NCI-H526 treated with DMSO at 0.1 percent for 48 hours (cell line): ENCODE data around the gene MAMDC4.
"Not testable (repeated sequence)": the region's sequence is repeated elsewhere in the genome, so short reads cannot be mapped to it uniquely, and the experiment has no call there.

Source experiments
- DNase-seq: peaks from one replicate; lab custom pipeline; 2025; lab: John Stamatoyannopoulos, UW

Gene MAMDC4

DNA sequence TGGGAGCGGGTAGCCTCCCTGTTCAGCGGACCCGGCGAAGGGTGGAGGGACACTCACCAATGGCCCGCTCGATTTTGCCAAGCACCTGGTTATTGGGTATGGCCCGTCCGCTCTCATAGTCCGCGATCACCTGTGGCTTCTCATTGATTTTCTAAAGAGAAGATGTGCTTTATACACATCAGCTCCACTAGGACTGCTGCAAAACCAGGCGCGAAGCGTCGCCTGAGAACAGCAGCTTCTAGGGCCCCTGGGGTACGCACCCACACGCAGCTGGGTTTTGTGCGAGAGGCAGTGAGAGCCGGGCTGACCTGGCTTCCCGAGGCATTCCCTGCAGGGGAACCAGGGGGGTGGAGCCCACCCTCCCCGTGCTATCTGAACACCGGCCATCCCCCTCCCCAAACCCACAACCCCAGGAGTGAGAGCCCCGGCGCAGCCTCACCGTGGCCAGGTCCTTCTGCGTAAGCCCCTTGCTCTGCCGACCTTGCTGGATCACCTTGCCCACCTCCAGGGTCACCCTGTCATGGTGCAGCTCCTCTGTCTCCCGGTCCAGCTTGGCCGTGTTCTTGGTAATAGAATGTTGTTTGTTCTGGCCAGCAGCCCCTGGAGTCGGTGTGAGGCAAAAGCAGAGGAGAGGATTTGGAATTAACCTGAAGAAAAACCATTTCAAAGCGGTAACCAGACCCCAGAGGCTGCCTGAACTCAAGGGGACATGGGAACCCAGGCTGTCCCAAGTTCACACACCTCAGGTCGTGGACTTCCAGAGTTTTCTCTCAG, 10.9 kb downstream of the MAMDC4 start:
- DNase-seq, result no peak

DNA sequence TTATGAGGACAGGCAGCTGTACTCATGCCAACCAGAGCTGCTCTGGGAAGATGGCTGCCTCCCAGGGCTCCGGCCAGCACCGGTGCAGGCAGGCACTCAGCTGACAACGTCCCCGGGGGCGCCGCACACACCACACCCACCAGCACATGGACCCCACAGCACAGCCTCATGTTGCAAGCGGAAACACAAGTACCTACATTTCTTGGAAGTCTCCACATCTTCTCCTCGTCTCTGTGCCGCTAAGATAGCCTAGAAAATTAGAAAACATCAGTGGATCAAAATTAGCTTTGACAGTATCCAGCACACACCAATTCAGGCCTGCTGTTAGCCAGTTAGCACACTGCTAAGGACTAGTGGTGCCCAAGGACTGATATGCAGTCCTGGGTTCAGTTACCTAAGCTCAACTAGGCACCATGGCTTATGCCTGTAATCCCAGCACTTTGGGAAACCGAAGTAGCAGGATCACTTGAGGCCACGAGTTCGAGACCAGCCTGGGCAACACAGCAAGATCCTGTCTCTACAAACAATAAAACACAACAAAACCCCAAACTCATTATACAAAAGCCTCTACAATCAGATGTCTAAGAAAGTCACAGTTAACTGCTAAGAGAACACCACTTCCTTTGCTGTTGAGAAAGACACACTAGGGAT, 11.6 kb downstream of the MAMDC4 start:
- DNase-seq, result no peak

DNA sequence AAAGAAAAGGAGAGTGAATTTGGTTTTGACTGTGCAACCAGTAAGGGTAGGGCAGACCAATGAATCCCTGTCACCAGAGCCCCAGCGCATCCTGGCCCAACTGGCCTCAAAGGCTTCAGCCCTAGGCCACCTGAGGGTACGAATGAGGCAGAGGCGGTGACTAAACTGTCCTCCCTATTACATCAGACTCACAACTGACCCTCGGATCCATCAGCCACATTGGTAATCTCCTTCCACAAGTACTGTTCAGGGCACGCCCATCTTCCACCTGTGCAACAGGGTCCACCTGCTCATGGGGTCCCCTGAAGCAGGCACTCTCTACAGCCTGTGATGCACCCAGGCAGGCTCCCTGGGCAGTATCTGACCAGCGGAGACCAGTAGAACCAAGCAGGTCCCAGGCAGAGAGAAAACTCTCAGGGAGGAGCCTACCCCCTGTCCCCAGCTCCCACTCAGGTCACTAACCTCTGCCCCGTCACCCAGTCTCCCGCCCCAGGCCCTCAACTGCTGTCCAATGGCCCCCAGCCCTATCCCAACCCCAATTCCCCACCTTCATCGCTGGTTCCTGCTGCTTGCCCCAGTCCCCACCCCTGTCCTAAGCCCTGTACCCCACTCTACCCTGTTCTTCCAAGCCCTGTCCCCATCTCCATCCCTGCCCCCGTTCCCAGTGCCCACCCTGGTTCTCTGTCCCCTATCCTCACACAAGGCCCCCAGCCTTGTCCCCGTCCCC, 13.1 kb downstream of the MAMDC4 start:
- no peak for DNase-seq

DNA sequence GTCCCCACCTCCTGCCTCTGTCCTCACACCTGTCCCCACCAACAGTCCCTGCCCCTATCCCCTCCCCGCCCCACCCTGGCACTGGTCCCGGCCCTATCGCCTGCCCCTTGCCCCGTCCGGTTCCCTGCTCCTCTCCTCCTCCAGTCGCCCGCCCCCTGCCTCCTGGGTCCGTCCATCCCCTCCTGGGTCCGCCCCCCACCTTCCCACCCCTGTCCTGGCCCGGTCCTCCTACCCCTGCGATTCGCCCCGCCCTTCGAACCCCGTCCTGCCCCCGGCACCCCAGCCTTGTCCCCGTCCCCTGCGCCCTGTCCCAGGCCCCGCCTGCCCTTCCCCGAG, 13.6 kb downstream of the MAMDC4 start:
- DNase-seq, result no peak

DNA sequence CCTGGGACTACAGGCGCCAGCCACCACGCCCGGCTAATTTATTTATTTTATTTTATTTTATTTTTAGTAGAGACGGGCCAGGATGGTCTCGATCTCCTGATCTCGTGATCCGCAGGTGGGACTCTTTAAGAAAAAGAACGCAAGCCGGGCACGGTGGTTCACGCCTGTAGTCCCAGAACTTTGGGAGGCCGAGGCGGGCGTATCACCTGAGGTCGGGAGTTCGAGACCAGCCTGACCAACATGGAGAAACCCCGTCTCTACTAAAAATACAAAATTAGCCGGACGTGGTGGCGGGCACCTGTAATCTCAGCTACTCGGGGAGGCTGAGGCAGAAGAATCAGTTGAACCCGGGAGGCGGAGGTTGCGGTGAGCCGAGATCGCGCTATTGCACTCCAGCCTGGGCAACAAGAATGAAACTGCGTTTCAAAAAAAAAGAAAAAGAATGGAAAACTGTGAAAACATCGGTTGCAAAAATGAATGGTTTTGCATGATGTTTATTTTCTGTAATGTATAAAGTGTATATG, 14.8 kb downstream of the MAMDC4 start:
- not testable (repeated sequence) for DNase-seq

DNA sequence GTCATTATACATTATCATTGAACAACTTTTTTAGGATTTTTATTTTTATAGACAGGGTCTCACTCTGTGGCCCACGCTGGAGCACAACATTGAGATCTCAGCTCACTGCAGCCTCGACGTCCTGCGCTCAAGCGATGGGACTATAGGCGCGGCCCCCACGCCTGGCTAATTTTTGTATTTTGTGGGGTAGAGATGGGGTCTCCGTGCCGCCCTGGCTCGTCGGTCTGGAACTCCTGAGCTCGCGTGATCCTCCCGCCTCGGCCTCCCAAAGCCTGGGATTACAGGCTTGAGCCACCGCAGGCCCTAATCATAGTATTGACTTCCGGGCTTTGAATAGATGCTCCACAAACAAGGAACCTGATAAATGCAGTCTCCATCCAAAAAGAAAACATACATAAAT, 15.3 kb downstream of the MAMDC4 start:
- no peak for DNase-seq

DNA sequence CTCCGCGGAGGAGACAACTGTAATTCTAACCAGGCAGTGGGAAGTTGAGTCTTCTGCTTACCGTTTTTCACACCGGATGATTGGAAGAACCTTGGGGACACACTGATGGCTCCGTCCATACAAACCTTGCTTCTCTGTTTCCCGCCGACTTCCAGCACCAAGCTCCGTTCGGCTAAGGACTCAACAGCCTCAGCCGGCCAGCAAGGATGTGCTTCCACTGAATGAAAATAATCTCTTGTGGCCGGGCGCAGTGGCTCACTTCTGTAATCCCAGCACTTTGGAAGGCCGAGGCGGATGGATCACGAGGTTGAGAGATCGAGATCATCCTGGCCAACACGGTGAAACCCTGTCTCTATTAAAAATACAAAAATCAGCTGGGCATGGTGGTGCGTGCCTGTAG, 15.8 kb downstream of the MAMDC4 start:
- DNase-seq, result no peak

DNA sequence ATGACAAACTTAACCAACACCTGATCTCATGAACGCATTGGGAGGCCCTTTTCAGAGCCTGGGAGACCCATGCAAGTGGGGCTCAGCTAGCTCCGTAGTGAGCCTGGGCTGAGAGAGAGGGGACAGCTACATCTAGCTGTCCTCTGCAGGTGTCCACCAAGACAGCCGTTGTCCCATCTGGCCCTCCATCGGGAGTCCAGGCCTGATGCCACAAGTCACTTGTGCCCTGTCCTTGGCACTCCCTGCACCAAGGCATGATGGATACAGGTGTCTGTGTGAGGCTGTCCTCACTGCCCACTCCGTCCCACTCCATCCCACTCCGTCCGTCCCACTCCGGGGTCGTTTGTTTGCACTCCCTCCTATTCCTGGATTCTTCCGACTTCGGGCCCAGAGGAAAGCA, 16.5 kb downstream of the MAMDC4 start:
- no peak for DNase-seq

DNA sequence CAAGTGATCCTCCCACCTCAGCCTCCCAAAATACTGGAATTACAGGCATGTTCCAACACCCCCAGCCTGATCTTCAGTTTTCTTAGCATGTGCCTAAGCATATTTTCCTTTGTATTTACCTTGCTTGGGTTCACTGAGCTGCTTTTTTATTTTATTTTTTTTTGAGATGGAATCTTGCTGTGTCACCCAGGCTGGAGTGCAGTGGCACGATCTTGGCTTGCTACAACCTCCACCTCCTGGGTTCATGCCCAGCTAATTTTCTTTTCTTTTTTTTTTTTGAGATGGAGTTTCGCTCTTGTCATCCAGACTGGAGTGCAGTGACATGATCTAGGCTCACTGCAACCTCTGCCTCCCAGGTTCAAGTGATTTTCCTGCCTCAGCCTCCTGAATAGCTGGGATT, 17.5 kb downstream of the MAMDC4 start:
- not testable (repeated sequence) for DNase-seq

DNA sequence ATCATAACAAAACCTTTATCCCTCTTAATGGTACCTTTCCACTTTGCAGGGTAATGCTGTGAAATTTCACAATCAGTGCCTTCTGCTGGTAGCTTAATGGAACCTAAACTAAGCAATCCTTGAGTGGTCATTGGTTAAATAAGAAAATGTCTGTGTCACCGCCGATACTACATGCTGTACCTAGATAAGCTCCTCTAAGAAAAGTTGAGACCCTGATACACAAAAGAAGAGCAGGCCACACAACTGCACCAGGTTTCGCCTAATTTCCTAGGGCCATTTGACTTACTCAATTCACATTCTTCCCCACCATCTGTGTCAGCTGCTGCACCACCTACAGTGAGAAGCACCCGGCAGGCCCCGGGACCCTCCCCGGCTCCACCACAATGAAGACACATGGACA, 23.0 kb downstream of the MAMDC4 start:
- no peak for DNase-seq

DNA sequence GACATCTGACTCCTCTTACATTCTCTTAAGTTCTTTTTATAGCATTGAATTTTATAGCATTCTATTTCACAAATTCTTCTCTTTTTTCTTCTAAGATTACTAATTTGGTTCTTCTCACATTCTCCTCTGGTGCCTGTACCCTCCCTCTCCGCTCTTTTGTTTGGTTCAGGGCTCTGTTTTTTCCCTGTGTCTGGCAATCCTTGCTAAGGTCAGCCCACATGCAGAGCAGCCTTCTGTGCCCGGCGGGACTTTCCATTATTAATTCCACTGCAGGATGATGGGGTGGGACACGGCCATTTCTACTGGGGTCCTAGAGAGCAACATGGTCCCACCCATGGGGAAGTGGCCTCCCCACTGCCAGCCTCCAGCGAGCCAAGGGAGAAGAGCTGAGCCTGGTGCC, 24.3 kb downstream of the MAMDC4 start:
- no peak for DNase-seq

DNA sequence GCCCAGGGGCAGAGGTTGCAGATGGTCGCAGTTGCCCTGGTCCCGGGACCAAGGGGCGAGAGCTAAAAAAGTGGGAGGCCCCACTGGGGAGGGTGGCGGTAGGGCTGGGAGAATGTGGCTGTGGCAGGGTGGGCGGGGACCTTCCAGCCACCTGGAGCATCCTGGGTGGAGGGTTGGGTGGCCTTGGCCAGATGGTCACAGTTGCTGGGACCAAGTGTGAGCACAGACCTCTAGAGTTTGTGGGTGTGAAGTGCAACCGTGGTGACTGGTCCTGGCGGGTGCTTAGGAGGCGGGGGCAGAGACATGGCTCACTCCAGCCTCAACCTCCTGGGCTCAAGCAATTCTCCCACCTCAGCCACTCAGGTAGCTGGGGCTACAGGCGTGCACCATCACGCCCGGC, 28.5 kb downstream of the MAMDC4 start:
- no peak for DNase-seq

DNA sequence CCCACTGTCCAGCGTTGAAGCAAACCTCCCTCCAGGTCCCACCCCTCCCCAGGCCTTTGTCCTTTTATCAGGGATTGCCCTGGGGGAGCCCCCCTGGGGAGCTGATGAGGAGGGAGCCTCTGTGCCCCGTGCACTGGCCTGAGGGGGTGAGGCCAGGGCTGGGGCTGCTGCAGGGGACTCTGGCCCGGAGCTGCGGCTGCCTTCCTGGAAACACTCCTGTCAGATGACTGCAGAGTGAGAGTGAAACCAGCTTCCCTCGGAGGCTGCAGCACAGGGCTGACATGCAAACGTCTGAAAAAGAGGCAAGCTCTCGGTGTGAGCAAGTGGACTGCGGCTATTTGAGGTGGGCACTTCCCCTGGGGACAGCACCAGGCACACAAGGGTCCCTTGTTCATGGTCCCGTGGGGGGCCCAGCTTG, 29.6 kb downstream of the MAMDC4 start:
- DNase-seq, result no peak

DNA sequence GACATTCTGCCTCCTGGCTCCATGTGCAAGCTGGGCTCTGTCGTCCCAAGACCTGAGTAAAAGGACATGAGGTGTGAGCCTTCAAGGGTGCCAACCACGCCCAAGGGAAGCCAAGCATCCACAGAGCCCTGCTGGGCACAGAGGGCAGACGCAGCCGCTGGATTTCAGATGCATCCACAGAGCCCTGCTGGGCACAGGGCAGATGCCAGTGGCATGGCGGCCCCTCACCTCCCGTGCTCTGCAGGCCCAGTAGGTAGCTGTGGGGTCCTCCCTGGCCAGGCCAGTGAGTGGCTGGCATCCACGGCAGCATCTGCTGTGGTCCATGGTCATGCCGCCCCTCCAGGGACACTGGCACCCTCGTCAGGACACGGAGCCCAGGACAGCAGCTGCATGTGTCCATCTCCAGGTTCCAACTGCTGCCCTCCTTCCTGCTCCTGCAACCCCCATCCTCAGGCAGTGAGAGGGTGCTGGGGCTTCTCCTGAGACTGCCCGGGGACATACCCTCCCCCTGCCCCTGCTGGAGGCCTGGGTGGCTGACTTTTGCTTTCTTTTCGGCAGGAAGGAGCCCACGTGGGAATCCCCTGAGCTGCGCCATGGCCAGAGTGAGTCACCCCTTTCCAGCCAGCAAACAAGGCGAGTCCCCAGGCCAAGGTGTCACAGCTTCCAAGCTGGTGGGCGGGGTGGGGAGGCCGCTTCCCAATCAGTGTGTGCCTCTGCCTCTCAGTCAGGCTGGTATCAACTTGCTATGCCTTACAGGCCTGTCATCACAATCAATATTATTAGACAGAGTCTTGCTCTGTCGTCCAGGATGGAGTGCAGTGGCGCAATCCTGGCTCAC, 30.2 kb downstream of the MAMDC4 start:
- no peak for DNase-seq

DNA sequence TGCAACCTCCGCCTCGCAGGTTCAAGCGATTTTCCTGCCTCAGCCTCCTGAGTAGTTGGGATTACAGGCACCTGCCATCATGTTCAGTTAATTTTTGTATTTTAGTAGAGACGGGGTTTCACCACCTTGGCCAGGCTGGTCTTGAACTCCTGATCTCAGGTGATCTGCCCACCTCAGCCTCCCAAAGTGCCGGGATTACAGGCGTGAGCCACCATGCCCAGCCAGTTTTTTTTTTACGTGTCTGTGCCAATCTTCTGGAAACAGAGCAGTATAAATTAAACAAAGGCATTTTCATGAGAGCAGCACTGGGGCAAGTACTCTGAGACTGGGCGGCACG, 30.8 kb downstream of the MAMDC4 start:
- DNase-seq, result not testable (repeated sequence)

DNA sequence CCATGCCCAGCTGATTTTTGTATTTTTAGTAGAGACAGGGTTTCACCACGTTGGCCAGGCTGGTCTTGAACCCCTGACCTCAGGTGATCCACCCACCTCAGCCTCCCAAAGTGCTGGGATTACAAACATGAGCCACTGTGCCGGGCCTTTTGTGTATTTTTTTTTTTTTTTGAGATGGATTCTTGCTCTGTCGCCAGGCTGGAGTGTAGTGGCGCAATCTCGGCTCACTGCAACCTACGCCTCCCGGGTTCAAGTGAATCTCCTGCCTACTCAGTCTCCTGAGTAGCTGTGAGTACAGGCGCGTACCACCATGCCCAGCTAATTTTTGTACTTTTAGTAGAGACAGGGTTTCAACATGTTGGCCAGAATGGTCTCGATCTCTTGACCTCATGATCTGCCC, 31.5 kb downstream of the MAMDC4 start:
- not testable (repeated sequence) for DNase-seq

DNA sequence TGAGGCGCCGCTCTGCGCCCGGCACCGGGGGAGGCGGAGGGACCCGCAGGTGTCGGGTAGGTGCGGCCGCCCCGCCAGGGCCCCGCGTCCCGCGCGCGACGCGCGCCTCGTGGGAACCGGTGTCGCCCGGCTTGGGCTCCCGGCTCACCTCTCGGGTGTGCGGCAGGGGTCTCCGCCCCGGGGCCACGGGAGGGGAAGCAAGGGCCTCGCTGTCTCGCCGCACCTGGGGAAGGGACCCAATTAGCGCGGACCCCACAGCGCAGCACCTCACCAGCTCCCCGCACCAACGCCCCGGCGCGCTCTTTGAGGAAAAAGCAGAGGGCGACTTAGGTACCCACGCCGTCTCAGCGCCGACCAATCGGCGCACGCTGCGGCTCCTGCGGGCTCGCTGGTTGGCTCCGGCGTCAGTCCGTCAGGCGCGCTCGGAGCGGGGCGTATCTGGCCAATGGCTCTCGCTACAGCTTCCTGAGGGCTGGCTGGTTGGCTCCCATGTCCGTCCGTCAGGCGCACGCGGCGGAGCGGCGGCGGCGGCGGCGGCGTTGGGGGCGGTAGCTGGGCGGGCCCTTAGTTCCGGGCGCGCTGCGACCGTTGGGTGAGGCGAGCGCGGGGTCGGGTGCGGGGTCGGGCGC, 33.9 kb downstream of the MAMDC4 start, which contains the start of gene TRAF2:
TSS of gene TRAF2 (plus strand) at position 567 of the 629 bp plus-strand sequence. CDS start 12,225 bp downstream, outside the sequence.
- DNase-seq, result peak; percentile 82

DNA sequence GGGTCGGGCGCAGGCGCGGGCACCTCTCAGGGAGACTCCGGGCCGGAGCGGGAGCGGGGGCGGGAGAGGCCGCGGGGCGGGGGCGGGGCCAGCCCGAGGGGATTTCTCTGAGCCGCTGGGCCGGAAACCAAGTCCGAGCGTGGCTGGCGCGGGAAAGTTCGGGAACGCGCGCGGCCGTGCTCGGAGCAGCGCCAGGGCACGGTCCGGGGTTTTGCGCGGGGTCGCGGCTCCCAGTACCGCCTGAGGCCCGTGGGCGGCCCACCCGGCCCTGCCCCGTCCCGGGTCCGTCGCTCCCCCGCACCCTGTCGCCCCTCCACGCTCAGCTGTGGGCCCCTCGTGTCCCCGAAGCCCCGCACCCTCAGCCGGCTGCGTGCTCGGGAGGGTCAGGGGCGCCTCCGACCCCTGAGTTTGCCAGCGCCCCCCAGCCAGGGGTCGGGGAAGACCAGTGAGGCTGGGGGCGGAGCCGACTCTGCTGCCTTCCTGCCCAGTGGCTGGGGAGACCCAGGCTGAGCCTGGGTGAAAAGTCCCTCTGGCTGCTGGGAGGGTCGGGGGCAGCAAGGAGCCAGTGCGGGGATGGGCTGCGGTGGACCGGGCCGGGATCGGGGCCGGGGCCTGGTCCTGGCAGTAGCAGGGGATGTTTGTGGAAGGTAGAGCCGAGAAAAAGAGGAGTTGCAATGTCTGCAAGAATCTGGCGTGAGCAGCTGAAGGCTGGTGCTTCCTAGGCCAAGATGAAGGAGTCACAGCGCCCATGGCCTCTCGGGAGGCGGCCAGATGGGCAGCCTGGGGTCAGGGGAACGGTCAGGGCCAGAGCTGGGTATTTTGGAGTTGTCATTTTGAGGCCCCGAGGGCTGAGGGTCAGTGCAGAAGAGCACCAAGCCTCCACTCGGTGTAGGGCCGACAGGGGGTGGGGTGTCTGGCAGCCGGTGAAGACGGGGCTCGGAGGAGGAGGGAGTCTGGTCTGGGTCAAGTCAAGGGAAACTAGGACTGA, 34.8 kb downstream of the MAMDC4 start:
- DNase-seq, result no peak

DNA sequence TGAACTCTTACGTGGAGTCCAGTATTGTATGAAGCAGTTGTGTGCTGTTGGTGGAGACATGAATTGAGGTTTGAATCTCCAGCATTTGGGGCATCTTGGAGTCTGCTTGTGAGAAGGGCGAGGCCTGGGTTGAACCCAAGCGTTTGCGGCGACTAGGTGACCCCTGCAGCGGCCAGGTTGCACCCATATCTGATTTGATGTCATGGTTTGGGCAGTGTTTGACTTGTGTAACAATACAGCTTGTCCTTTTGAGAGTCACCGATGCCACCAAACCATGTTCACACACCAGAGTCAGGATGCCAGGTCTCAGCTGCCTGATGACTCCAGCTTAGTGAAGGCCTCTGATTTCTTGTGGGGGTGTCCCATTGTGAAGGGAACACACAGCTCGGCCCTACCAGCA, 36.3 kb downstream of the MAMDC4 start:
- DNase-seq, result no peak

DNA sequence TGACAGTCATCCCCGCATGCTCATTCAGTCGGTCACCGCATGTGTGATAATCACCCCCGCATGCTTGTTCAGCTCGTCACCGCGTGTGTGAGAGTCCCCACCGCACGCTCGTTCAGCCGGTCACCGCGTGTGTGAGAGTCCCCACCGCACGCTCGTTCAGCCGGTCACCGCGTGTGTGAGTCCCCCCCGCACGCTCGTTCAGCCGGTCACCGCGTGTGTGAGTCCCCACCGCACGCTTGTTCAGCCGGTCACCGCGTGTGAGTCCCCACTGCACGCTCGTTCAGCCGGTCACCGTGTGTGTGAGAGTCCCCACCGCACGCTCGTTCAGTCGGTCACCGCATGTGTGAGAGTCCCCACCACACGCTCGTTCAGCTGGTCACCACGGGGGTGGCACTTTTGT, 37.7 kb downstream of the MAMDC4 start:
- DNase-seq, result no peak
